ENCODE data around the gene ASIC3. TPM values are rescaled to one million over a fixed set of nuclear protein-coding genes. Genes with fewer than 3 reads are reported as not detected.

ASIC3 gene
- total RNA-seq, 2 experiments from 2014 or later = 2.8 to 3.2 TPM

DNA sequence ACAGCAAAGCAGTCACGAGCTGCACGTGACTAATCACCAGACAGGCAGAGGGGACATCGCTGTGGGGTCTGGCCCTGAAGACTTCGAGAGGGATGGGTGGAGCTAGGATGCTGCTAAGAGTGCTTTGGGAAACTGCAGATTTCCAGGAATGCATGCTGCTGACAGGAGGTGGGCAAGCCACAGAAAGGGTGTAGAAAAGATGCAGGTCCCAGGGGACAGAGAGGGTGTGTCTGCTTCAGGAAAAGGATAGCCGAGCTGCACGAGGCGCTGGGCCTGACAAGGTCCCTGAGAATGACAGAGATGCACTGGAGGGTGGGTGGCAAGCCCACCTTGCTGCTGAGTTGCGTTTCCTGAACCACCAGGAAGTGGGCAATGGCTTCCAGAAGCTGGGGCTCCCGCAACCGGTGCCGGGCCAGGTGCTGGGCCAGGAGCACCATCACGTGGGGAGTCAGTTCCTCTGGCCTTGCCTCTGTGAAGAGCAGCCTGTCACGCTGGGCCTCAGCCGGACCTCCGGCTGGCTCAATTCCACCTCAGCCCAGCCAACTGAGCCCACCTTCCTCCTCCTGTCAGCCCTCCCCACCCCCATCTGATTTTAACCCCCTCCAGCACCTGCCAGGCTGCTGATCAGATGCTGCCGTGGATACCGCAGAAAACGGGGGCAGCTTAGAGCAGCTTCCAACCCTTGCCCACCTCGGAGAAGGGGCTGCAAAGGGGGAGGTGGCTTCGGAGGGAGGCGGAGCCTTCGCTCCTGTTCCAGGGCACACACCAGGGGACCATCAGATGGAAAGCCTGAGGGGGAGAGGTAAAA is 30.1 kb downstream of the ASIC3 start:
- H3K27me3 Mint-ChIP-seq (ENCODE audit: low read depth) = no peaks in the 10 kb centered on the region
- peak overlapping the region; percentile 69 for H3K27ac Mint-ChIP-seq
- POLR2A ChIA-PET = interaction anchor here (2.6 kb wide), 1 partner anchor 18 kb away, joined by 6 read pairs; no protein-coding TSS in a partner anchor
- no peaks in the 10 kb centered on the region for H3K9me3 Mint-ChIP-seq (ENCODE audit: insufficient read depth)
- peaks cover 41% of the 10 kb centered on the region for H3K4me1 Mint-ChIP-seq (ENCODE audit: low read depth)
- peaks cover 39% of the 10 kb centered on the region for H3K36me3 Mint-ChIP-seq (ENCODE audit: low read depth)
- CTCF ChIA-PET = interaction anchor here (1.7 kb wide), 1 partner anchor 18 kb away, joined by 4 read pairs; no protein-coding TSS in a partner anchor
- DNase-seq = no peak
- H3K4me3 Mint-ChIP-seq = peak overlapping the region; percentile 82
- ATAC-seq = no peak

DNA sequence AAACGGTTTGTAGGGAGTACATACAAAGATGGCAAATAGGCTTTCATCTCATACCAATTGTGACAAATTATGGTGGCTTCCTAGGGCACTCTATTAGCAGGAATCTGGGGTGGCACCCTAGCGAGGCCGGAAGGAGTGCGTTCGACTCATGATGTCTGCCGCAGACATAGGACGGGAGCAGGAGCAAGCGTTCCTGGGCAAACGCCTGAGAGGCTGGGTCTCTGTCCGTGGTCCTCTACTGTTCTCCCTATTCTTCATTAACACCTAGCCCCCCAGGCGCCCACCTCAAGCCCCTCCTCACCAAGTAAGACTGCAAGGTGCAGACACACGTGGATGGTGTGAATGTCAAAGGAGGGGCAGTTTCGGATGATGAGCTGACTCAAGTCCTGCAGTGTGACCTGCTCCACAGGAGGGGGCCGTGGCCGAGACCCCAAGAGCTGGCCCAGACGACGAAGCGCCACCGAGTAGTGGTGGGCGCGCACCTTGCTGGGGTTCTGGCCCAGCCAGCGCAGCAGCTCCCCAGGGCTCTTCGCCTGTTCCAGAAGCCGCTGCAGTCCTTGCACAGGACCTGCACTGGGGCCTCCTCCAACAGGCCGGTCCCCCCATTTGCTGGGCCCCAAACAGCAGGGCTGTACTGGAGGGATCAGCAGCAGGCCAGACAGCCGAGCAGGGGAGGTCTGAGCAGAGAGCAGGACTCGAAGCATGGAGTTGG is 31.0 kb downstream of the ASIC3 start:
- Mint-ChIP-seq H3K27ac (peak overlapping the region; percentile 81), H3K4me3 (peak overlapping the region; percentile 82), H3K9me3 (ENCODE audit: insufficient read depth) (no peaks in the 10 kb centered on the region), H3K36me3 (ENCODE audit: low read depth) (peaks cover 34% of the 10 kb centered on the region), H3K27me3 (ENCODE audit: low read depth) (no peaks in the 10 kb centered on the region), H3K4me1 (ENCODE audit: low read depth) (peaks cover 46% of the 10 kb centered on the region)
- DNase-seq = no peak
- ChIA-PET POLR2A (no interaction called here), CTCF (no interaction called here)
- no peak for ATAC-seq

DNA sequence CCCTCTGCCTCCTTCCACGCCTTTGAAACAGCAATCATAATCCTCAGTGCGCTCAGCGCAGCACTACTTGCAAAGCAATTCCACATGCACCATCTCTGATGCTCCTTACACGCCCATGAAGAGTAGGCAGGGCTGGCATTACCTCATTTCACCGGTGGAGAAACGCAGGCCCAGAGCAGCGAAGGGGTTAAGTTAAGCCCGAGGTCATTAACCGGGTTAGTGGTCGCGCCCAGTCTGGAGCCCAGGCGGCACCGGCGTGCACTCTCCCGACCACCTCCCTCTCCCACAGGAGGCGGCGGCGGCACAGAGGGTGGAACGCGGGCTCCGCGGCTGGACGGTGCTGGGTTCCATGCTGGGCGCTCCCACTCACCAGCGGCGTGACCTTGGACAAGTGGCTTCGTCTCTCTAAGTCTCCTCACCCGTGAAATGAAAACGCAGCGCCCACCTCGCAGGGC is 31.8 kb downstream of the ASIC3 start:
- H3K27me3 Mint-ChIP-seq (ENCODE audit: low read depth) = peaks cover 5% of the 10 kb centered on the region
- CTCF ChIA-PET = interaction anchor here (1.0 kb wide), 1 partner anchor 62 kb away, joined by 9 read pairs; no protein-coding TSS in a partner anchor
- H3K4me3 Mint-ChIP-seq = peak overlapping the region; percentile 82
- ATAC-seq (peak; percentile 9), DNase-seq (no peak)
- POLR2A ChIA-PET = interaction anchor here (1.0 to 1.8 kb wide), 2 partner anchors 21 to 48 kb away, joined by 3 to 5 read pairs; partner anchors contain the start of gene SLC4A2
- peaks cover 50% of the 10 kb centered on the region for H3K4me1 Mint-ChIP-seq (ENCODE audit: low read depth)
- peaks cover 30% of the 10 kb centered on the region for H3K36me3 Mint-ChIP-seq (ENCODE audit: low read depth)
- peak overlapping the region; percentile 81 for H3K27ac Mint-ChIP-seq
- H3K9me3 Mint-ChIP-seq (ENCODE audit: insufficient read depth) = no peaks in the 10 kb centered on the region

DNA sequence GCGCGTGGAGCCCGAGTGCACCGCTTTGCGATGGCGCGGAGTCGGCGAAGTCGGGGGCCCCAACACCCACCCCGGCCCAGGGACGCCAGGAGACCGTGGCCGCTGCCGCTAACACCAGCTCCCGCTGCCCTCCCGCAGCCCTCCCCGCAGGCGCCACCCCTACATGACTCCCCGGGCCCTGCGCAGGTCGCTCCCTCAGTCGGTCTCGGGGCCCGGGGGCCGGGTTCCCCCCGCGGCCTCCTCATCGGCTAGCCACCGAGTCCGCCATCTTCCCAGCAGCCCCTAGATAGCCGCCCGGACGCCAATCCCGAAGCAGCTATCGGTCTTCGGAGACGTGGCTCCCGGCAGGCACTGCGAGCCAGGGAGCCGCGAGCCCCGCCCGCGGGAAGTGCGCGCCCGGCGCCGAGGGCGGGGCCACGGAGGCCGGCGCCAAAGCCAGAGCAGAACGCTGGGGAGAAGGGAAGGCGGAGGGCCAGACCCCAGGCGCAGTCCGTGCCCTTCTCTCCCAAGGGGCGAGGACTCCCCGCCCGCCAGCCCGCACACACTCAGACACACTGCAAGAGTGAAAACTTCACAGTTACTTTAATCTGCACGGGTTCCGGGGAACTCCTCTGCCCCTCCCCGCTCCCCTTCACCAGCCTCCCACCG is 32.3 kb downstream of the ASIC3 start, which contains the start of gene FASTK:
Gene FASTK, minus strand, starts transcription at position 288 of the 648 bp plus-strand sequence. Its CDS starts 43 bp downstream, at position 245.
- ChIA-PET POLR2A (interaction anchor here (0.6 to 1.8 kb wide), 3 partner anchors 22 to 87 kb away, joined by 3 to 5 read pairs (median 3); partner anchors contain the start of gene SLC4A2), CTCF (interaction anchor here (1.0 kb wide), 2 partner anchors 20 to 62 kb away, joined by 4 to 9 read pairs; no protein-coding TSS in a partner anchor)
- DNase-seq (peak; percentile 92), ATAC-seq (peak; percentile 85)
- peaks cover 10% of the 10 kb centered on the region for H3K27me3 Mint-ChIP-seq (ENCODE audit: low read depth)
- peak within 1 kb of the TSS; percentile 81 for H3K27ac Mint-ChIP-seq
- H3K4me1 Mint-ChIP-seq (ENCODE audit: low read depth) = peaks cover 55% of the 10 kb centered on the region
- H3K9me3 Mint-ChIP-seq (ENCODE audit: insufficient read depth) = no peaks in the 10 kb centered on the region
- H3K4me3 Mint-ChIP-seq = peak within 1 kb of the TSS; percentile 87
- peaks cover 27% of the 10 kb centered on the region for H3K36me3 Mint-ChIP-seq (ENCODE audit: low read depth)

DNA sequence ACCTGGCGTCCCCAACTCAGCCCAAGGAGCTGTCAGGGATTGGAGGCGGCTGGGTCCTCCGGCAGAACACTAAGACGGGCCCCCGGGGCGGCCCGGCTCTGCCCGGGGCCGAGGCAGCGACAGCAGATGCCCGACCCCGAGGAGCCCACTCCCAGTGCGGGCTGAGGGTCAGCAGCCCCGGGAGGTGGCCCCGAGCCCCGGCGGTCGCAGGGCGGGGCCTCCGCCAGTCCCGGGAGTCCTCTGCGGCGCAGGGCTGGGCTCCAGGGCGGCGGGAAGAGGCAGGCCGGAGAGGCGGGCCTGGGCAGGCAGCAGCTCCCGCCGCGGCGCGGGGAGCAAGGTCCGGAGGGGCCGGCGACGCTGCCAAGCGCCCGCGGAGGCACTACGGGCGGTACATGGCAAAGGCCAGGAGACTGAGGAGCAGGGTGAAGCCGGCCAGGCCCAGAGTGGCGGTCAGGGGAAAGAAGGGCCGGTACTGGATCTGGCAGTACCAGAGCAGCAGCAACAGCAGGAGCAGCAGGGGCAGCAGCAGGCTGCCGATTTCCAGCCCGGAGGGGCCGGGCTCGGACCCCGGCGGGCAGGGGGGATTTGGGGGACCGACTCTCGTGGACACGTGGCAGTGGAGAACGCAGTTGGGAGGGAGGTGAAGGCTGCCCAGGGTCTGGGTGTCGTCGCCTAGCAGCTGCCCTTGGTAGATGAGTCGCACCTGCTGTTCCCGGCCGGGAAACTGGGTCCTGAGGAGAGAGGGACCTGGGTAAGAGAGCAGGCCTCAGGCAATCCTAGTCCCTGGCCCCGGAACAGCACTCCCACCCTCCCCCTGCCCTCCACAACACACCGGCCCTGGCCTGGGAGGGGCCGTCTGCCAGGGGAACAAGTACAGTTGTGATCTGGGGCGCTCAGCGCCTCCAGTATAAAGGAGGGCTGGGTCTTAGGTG is 33.1 kb downstream of the ASIC3 start:
- CTCF ChIA-PET = interaction anchor here (1.0 kb wide), 2 partner anchors 21 to 63 kb away, joined by 4 to 9 read pairs; no protein-coding TSS in a partner anchor
- Mint-ChIP-seq H3K9me3 (ENCODE audit: insufficient read depth) (no peaks in the 10 kb centered on the region), H3K4me1 (ENCODE audit: low read depth) (peaks cover 60% of the 10 kb centered on the region), H3K36me3 (ENCODE audit: low read depth) (peaks cover 19% of the 10 kb centered on the region), H3K4me3 (peak overlapping the region; percentile 87), H3K27me3 (ENCODE audit: low read depth) (peaks cover 14% of the 10 kb centered on the region), H3K27ac (peak overlapping the region; percentile 80)
- ATAC-seq = no peak
- POLR2A ChIA-PET = interaction anchor here (0.6 to 1.8 kb wide), 3 partner anchors 23 to 88 kb away, joined by 3 to 5 read pairs (median 3); partner anchors contain the start of gene SLC4A2
- no peak for DNase-seq

DNA sequence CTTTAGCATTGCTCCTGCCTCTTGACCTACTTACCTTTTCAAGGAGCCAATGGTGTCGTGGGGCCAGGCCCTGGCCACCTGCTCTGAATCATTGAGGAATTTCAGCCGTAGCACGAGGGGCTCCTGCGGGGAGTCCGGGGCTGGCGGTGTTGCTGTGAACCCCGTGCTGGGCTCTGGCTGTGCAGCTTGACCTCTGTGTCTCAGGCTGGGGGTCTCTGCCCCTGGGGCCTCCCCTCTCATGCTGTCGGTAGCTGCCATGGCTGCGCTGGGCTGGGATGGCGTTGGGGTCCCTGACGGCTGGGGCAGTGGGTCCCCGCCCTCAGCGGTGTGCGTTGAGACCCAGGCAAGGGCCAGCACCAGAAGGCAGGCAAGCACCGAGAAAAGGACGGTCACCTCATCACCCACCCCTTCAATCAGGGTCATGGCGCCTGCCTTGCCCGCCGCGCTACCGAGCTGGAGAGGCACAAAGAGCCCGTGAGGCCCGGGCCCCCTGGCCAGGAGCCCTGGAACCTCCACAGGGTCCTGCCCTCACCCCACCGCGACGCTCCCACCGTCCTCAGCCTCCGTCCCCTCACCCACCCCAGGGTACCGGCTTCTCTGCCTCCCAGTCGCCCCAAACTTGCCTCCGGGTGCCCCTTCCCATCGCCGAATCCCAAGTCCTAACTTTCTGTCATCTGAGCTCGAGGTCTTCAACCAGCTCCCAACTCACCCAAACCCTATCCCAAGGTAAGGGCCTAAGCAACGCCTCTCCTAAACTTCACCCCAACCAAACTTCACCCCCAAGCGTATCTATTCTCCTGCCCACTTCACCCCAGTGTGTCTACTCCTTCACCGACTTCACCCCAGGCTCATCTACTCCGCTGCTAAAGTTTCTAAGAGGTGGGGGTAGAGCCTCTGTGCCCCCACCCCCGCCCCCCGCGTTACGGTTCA is 34.1 kb downstream of the ASIC3 start:
- POLR2A ChIA-PET = interaction anchor here (1.0 to 1.6 kb wide), 2 partner anchors 24 to 29 kb away, joined by 3 to 4 read pairs; no protein-coding TSS in a partner anchor
- no peak for DNase-seq
- Mint-ChIP-seq H3K36me3 (ENCODE audit: low read depth) (peaks cover 19% of the 10 kb centered on the region), H3K4me3 (peak overlapping the region; percentile 87), H3K9me3 (ENCODE audit: insufficient read depth) (no peaks in the 10 kb centered on the region), H3K4me1 (ENCODE audit: low read depth) (peaks cover 64% of the 10 kb centered on the region), H3K27ac (peak overlapping the region; percentile 93), H3K27me3 (ENCODE audit: low read depth) (peaks cover 18% of the 10 kb centered on the region)
- CTCF ChIA-PET = interaction anchor here (0.6 to 1.3 kb wide), 2 partner anchors 14 to 74 kb away, joined by 3 read pairs; no protein-coding TSS in a partner anchor
- ATAC-seq = no peak

DNA sequence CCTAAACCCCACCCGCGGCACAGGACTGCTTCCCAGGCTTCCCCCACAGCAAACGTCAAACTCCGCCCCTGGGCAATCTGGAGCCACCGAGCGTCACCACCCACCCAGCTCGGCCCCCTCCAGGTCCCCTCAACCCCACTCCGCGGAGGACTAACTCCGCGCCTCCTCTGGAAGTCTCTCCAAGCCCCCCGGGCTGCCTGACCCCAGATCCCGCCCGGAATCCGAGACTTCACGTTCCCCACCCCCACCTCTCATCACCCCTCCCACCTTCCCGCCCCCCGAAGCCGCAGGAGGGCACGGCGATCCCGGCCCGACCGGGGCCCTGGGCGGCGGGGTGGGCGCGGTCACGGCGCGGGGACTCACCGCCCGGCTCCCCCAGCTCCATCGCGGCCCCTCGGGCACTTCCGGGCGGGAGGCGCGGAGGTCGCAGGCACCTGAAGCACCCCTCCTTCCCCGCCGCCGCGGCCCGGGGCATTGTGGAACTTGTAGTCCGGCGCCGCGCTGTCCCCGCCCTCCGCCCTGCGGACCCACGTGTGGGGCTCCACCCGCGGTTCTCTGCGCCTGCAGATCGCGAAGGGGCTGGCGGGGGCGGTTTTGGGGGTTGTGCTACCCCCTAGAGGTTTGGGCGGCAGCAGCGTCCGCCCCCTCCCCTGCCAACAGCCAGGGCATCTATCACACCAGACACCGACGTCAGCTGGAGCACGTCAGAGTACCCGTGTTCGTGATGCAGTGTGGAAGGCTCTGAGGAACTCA is 34.9 kb downstream of the ASIC3 start, which contains the start of gene TMUB1:
Gene TMUB1, minus strand, starts transcription at position 423 of the 753 bp plus-strand sequence. CDS start 930 bp downstream, outside the sequence.
- DNase-seq (peak; percentile 87), ATAC-seq (peak; percentile 66)
- peak within 1 kb of the TSS; percentile 87 for H3K4me3 Mint-ChIP-seq
- CTCF ChIA-PET = interaction anchor here (0.6 to 1.3 kb wide), 2 partner anchors 15 to 75 kb away, joined by 3 read pairs; no protein-coding TSS in a partner anchor
- H3K27ac Mint-ChIP-seq = peak within 1 kb of the TSS; percentile 93
- peaks cover 14% of the 10 kb centered on the region for H3K36me3 Mint-ChIP-seq (ENCODE audit: low read depth)
- H3K27me3 Mint-ChIP-seq (ENCODE audit: low read depth) = peaks cover 21% of the 10 kb centered on the region
- H3K4me1 Mint-ChIP-seq (ENCODE audit: low read depth) = peaks cover 62% of the 10 kb centered on the region
- H3K9me3 Mint-ChIP-seq (ENCODE audit: insufficient read depth) = no peaks in the 10 kb centered on the region
- POLR2A ChIA-PET = interaction anchor here (1.0 to 1.6 kb wide), 2 partner anchors 25 to 28 kb away, joined by 3 to 4 read pairs; no protein-coding TSS in a partner anchor

DNA sequence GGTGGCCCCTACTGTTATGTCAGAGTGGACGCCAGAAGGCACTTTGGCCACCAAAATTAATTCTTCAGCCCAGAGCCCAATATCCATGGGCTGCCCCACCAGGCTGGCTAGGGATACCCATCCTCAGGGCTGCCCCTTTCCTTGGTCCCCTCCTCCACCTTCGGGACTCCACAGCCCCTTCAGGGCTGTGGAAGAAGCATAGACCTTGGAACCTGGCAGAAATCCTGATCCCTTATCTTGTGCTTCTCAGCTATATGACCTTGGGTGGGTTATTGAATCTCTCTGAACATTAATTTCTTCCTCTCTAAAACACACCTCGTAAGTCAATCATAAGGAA is 35.5 kb downstream of the ASIC3 start:
- CTCF ChIA-PET = no interaction called here
- DNase-seq = no peak
- Mint-ChIP-seq H3K27me3 (ENCODE audit: low read depth) (peaks cover 23% of the 10 kb centered on the region), H3K4me3 (peak overlapping the region; percentile 87), H3K4me1 (ENCODE audit: low read depth) (peaks cover 59% of the 10 kb centered on the region), H3K9me3 (ENCODE audit: insufficient read depth) (no peaks in the 10 kb centered on the region), H3K36me3 (ENCODE audit: low read depth) (peaks cover 12% of the 10 kb centered on the region), H3K27ac (no peak overlapping the region)
- POLR2A ChIA-PET = no interaction called here
- ATAC-seq = no peak

DNA sequence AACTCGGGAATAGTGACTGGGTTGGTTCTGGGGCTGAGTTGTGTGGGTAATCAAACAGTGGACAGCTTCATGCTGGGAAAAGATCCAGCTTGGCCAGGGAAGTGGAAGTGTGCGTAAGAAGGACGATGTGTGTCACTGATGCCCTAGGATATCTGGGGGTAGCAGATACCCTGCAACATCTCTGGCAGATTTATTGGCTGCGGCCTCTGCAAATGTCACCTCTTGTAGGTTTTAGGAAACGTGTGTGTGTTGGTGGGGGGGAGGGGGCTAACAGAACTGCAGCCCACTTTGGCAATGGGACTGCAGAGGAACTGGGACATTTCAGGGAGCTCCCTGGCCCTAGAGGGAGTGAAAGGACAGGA is 37.0 kb downstream of the ASIC3 start:
- H3K27ac Mint-ChIP-seq = peak overlapping the region; percentile 0
- no peak for ATAC-seq
- peaks cover 30% of the 10 kb centered on the region for H3K27me3 Mint-ChIP-seq (ENCODE audit: low read depth)
- H3K9me3 Mint-ChIP-seq (ENCODE audit: insufficient read depth) = no peaks in the 10 kb centered on the region
- H3K4me1 Mint-ChIP-seq (ENCODE audit: low read depth) = peaks cover 52% of the 10 kb centered on the region
- DNase-seq = no peak
- H3K36me3 Mint-ChIP-seq (ENCODE audit: low read depth) = peaks cover 6% of the 10 kb centered on the region
- ChIA-PET POLR2A (no interaction called here), CTCF (interaction anchor here (1.1 to 1.4 kb wide), 4 partner anchors 26 to 100 kb away, joined by 3 to 10 read pairs (median 4); partner anchors contain the start of gene ABCB8)
- peak overlapping the region; percentile 80 for H3K4me3 Mint-ChIP-seq

Measured in activated CD8-positive, alpha-beta T cell treated with anti-CD3 and anti-CD28 coated beads, Interleukin-2, amount 10 ng/mL, durations not matched to agents 7 days and 5 days (primary cell).